Ectodermal cell (in vitro differentiated cells): ENCODE data around the gene HSPB2.

ENCODE experiments used
- H3K27ac ChIP-seq: 2 replicates; pipeline ENCODE4 v1.7.0; 2013; ENCODE audit warnings: mild to moderate bottlenecking, low read depth, low read length; ENCODE audit not compliant: insufficient read depth, poor library complexity, severe bottlenecking
- H3K27me3 ChIP-seq: 2 replicates; pipeline ENCODE4 v1.7.0; 2013; ENCODE audit warnings: mild to moderate bottlenecking, low read length; ENCODE audit not compliant: insufficient read depth, control insufficient read depth, poor library complexity, severe bottlenecking
- H3K36me3 ChIP-seq: one replicate; pipeline ENCODE4 v1.7.0; 2013; ENCODE audit warnings: low read length; ENCODE audit not compliant: control insufficient read depth, insufficient read depth
- H3K4me1 ChIP-seq: one replicate; pipeline ENCODE4 v1.7.0; 2013; ENCODE audit warnings: low read length; ENCODE audit not compliant: control insufficient read depth, insufficient read depth
- H3K4me3 ChIP-seq: 2 replicates; pipeline ENCODE4 v1.7.0; 2013; ENCODE audit warnings: low read depth, low read length, control low read depth; ENCODE audit not compliant: insufficient read depth
- H3K9me3 ChIP-seq: 2 replicates; pipeline ENCODE4 v1.7.0; 2013; ENCODE audit warnings: mild to moderate bottlenecking, low read length, moderate library complexity; ENCODE audit not compliant: control insufficient read depth
- WGBS, 2 experiments: methylation state at CpG; one replicate each; pipeline ENCODE4 v1.1.7; 2013; ENCODE audit warnings: missing lambda C conversion rate in 2 of 2; 5-methylcytosine and 5-hydroxymethylcytosine counted together

Gene HSPB2

DNA sequence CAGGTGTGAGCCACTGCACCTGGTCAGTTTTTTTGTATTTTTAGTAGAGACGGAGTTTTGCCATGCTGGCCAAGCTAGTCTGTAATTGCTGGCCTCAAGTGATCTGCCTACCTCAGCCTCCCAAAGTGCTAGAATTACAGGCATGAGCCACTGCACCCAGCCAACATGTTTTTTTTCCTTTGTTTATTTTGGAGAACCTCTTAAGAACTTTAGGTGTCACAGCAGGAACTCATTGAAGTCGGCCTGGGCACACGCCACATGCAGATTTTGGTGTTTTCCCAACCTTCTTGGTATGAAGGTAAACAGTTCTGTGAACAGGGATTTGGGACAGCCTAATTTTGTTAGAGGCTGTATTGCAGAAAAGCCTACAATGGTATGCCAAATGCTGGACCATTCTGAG, 34.0 kb downstream of the HSPB2 start:
- H3K4me3 ChIP-seq, result no peak overlapping the region

DNA sequence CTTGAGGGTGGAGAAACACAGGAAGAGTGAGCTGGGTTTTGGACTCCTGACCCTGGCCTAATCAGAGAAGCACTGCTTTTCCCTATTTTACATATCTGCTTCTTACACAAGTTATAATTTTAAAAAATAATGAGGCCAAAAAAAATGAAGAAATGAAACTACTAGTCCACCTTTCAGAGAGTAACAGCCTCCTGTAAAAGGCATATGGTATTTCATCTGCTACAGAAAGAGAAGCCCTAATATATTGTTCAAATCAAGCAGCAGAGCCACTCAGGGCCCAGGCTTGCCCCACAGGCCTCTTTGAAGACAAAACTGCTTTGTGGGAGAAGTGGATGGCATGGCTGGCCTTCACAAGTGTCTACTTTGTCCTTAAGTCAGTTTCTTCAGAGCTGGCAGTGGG, 34.6 kb downstream of the HSPB2 start:
- no peak overlapping the region for H3K27ac ChIP-seq
- no peaks in the 10 kb centered on the region for H3K9me3 ChIP-seq
- H3K4me1 ChIP-seq, result no peaks in the 10 kb centered on the region
- no peaks in the 10 kb centered on the region for H3K36me3 ChIP-seq
- H3K4me3 ChIP-seq, result no peak overlapping the region
- no peaks in the 10 kb centered on the region for H3K27me3 ChIP-seq

More for the DNA sequence above, 34.0 kb downstream of the HSPB2 start:
- Histone ChIP-seq H3K27ac (no peak overlapping the region), H3K27me3 (no peaks in the 10 kb centered on the region), H3K9me3 (no peaks in the 10 kb centered on the region), H3K4me1 (no peaks in the 10 kb centered on the region), H3K36me3 (no peaks in the 10 kb centered on the region)
- WGBS, 2 experiments, result 88 to 92% methylated on average over 3 of the region's 3 CpGs

DNA sequence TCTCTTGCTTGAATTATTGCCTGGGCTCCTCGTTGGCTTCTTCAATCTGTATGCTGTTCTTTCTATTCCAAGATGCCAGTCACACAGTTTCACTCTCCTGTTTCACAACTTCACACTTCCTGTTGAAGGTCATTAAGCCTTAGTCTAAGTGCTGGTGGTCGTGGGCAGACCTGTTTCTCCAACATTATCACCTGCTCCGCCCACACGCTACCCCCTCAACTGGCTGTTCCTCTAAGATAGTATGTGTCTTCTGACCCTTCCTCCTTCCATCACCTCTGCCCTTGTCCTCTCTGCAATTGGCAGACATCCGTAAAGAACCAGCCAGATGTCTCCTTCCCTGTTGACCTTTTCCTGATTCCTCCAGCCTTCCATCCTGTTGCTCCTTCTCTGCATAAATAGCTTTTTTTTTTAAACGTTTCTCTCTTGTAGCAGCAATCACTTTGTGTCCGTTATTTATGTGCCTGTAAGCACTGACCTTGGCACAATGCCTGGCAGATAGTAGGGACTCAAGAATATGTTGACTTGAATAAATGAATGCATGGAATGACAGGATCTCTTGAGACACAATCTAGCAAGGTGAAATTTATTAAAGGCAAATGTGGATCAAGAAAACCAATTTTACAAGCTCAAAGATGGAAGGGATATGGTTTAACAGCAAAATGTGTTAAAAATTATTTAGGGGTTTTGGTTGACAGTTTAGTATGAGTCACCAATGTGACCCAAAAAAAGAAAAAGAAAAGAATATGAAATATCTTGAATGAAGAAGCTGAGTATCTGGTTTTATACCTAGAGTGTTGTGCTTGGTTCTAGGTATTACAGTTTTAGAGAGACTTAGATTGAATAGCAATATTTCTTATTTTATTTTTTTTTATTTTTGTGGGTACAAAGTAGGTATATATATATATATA, 37.2 kb downstream of the HSPB2 start:
- Histone ChIP-seq H3K4me1 (no peaks in the 10 kb centered on the region), H3K27ac (no peak overlapping the region), H3K36me3 (no peaks in the 10 kb centered on the region), H3K9me3 (no peaks in the 10 kb centered on the region), H3K4me3 (no peak overlapping the region), H3K27me3 (no peaks in the 10 kb centered on the region)
- 91 to 92% methylated on average over 7 of the region's 7 CpGs for WGBS, 2 experiments

GRCh38 chr11:111951565-111951964, 39.0 kb downstream of the HSPB2 start:
- Histone ChIP-seq H3K9me3 (no peaks in the 10 kb centered on the region), H3K27me3 (no peaks in the 10 kb centered on the region), H3K27ac (no peak overlapping the region), H3K36me3 (no peaks in the 10 kb centered on the region), H3K4me1 (no peaks in the 10 kb centered on the region), H3K4me3 (no peak overlapping the region)
- WGBS, 2 experiments, result 96% methylated on average over 3 of the region's 3 CpGs

DNA sequence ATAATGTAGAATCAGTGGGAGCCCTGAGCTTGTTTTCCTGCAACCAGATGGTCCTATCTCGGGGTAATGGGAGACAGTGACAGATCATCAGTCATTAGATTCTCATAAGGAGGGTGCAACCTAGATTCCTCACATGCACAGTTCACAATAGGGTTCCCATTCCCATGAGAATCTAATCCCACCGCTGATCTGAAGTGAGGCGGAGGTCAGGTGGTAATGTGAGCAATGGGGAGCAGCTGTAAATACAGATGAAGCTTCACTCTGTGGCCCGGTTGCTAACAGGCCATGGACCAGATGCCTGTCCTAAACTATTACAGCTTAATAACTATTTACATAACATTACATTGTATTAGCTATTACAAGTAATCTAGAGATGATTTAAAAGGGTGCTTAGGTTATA, 41.6 kb downstream of the HSPB2 start:
- Histone ChIP-seq H3K9me3 (no peaks in the 10 kb centered on the region), H3K27ac (no peak overlapping the region), H3K36me3 (no peaks in the 10 kb centered on the region), H3K4me3 (no peak overlapping the region), H3K27me3 (no peaks in the 10 kb centered on the region), H3K4me1 (no peaks in the 10 kb centered on the region)
- WGBS, 2 experiments, result 92 to 96% methylated on average over 4 of the region's 4 CpGs

DNA sequence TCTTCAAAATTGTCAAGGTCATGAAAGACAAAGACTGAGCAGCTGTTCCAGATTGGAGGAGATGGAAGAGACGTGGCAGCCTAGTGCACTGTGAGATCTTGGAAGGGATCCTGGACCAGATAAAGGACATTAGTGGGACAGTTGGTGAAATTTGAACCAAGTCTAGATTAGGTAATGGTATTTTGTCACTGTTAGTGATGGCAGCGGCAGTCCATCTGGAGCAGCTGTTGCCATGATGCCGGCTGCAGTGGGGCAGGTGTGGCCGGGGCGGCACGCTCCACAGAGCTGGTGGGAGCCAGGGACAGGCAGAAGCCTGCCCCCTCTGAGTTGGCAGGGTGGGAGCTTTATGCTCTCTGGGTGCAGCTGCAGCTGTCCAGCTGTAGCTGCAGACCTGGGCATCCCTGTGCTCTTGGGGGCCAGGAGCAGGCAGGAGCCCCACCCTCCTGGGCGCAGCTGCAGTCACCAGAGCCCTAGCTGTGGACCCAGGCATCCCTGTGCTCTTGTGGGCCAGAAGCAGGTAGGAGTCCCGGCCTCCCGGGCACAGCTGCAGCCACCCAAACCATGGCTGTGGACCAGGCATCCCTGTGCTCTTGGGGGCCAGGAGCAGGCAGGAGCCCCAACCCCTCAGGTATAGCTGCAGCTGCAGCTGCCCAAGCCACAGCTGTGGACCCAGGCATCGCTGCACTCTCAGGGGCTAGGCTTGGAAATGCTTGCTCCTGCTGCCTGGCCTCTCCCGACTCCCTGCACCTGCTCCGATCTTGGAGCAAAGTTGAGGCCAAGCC, 45.3 kb downstream of the HSPB2 start:
- Histone ChIP-seq H3K4me3 (no peak overlapping the region), H3K4me1 (no peaks in the 10 kb centered on the region), H3K36me3 (no peaks in the 10 kb centered on the region), H3K27ac (no peak overlapping the region), H3K27me3 (no peaks in the 10 kb centered on the region), H3K9me3 (no peaks in the 10 kb centered on the region)
- 94 to 97% methylated on average over 12 of the region's 12 CpGs for WGBS, 2 experiments

DNA sequence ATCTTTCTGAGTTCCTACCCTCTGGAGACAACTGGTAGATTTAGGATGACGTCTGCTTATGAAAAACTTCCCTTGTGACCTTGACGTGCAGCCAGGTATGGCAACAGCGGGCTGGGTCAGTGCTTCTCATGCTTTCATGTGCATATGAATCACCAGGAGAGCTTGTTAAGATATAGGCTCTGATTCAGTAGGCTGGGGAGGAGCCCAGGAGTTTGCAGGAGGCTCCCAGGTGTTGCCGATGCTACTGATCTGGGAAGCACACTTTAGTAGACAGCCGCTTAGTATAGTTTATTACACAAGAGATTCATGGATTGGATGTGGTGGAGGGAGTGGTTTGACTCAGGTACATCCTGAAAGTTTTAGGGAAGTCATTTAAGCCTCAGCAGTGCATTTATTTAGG, 48.4 kb downstream of the HSPB2 start:
- Histone ChIP-seq H3K36me3 (no peaks in the 10 kb centered on the region), H3K9me3 (no peaks in the 10 kb centered on the region), H3K27me3 (no peaks in the 10 kb centered on the region), H3K4me1 (no peaks in the 10 kb centered on the region), H3K27ac (no peak overlapping the region), H3K4me3 (no peak overlapping the region)
- WGBS, 2 experiments, result 44 to 46% methylated on average over 5 of the region's 5 CpGs

DNA sequence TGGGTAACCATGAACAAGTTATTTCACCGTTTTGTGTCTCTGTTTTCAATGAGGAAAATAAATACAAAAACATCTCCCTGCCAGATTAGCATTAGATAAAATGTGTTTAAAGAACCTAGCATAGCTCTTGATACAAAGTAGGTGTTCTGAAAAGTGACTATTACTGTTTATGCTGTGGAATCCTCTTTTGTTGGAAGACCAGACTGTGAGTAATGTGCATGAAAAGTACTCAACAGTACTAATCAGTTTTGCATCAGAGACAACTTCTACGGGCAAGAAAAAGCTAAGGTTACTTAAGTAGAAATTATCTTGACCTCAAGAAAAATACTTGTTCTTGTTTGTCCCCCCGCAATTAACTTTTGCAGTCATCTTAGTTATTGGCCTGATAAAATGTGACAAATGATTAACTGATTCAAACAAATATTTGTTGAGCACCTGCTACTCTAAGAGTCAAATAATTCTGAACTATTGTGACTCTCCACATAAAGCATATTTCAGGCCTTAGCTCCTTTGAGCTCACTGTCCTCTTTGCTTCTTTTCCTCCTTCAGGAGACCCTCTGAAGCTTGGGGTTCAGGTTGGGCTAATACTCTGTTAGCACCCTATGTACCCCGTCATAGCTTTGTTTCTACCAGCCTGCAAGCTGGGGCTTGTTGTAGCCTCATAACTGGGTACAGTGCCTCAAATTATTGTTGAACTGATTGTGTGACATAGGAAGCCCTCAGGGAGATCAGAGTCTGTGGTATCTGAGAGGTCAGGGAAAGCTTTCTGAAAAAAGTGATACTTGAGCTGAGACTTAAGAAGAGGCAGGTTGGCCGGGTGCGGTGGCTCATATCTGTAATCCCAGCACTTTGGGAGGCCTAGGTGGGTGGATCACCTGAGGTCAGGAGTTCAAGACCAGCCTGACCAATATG, 49.1 kb downstream of the HSPB2 start:
- Histone ChIP-seq H3K27ac (no peak overlapping the region), H3K36me3 (no peaks in the 10 kb centered on the region), H3K9me3 (no peaks in the 10 kb centered on the region), H3K4me3 (no peak overlapping the region), H3K27me3 (no peaks in the 10 kb centered on the region), H3K4me1 (no peaks in the 10 kb centered on the region)
- whole genome bisulfite sequencing, 2 experiments, result 92 to 97% methylated on average over 5 to 6 of the region's 6 CpGs
